ENCODE data around the gene KLHL14. TPM values are rescaled to one million over a fixed set of nuclear protein-coding genes. Genes with fewer than 3 reads are reported as not detected.
A peak's percentile ranks its signal among the peaks of the same experiment; 100 is the strongest.

The KLHL14 gene
- total and polyA plus RNA-seq, 2 of the 13 experiments (the other 11 are each of a cell fraction or from before 2014, with no cell fraction given), result 16.0 to 41.8 TPM

DNA sequence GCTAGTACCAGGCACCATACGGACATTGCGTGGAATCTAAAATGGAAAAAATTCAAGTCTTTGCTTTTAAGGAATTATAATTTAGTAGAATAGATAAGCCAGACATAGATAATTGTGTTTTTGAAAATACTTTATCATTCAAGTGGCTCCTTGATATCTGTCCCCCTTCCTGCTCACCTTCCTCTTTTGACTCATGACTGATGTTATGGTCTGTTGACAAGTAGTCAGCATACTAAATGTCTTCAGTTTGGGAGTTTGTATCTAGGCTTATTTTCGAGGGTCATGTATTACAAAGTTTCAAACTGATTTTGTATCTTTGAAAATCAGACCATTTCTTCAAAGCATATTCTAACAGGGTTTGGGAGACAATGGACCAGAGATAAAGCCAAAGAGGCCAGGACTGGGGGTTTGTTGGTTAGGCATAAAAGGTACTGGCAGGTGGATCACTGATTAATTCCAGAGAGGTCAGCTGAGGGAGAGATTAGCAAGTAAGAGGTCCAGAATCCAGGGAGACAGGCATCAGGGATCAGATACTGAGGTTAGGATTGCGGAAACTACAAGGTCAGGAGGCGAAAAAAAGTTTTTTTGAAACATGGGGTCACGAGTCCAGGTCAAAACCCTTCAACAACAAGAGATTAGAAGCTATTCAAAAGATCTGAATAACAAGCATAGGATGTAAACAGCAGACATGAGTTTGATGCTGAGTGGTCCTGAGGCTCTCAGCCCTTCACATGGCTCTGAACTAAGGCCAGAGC, 31.5 kb upstream of the KLHL14 start (continued):
- TF ChIP-seq ZGPAT (CRISPR knock-in tag; IDR thresholded peaks at IDR 0.05) (peak; percentile 85; the same call in 1 of the 2 replicates), KAT8 (CRISPR knock-in tag; IDR thresholded peaks at IDR 0.05) (peak; percentile 78), TSC22D2 (CRISPR knock-in tag; IDR thresholded peaks at IDR 0.05; ENCODE audit: borderline replicate concordance) (no peak), RARA (CRISPR knock-in tag; IDR thresholded peaks at IDR 0.05) (peak; percentile 97), MIER3 (CRISPR knock-in tag; IDR thresholded peaks at IDR 0.05; ENCODE audit: borderline replicate concordance) (peak; percentile 85), ZNF383 (CRISPR knock-in tag; IDR thresholded peaks at IDR 0.05; ENCODE audit: borderline replicate concordance) (no peak), PATZ1 (CRISPR knock-in tag; IDR thresholded peaks at IDR 0.05) (peak; percentile 79), KMT2B (CRISPR knock-in tag; IDR thresholded peaks at IDR 0.05) (no peak), ZNF782 (CRISPR knock-in tag; IDR thresholded peaks at IDR 0.05; ENCODE audit: borderline replicate concordance) (no peak), ZNF547 (CRISPR knock-in tag; IDR thresholded peaks at IDR 0.05) (no peak), TAF1 (CRISPR knock-in tag; IDR thresholded peaks at IDR 0.05) (peak; percentile 23; the same call in 1 of the 2 replicates), ZNF441 (CRISPR knock-in tag; IDR thresholded peaks at IDR 0.05; ENCODE audit: borderline replicate concordance) (no peak), ZNF24 (IDR thresholded peaks at IDR 0.05) (no peak), TBX2 (CRISPR knock-in tag; IDR thresholded peaks at IDR 0.05; ENCODE audit: borderline replicate concordance) (peak; percentile 93), SNRNP70 (IDR thresholded peaks at IDR 0.05; ENCODE audit: low read depth, low read length) (no peak), SIX4 (CRISPR knock-in tag; IDR thresholded peaks at IDR 0.05) (0 out of 2 replicates have a peak, but pooled peaks have one; percentile 63), FOXK2 (IDR thresholded peaks at IDR 0.05) (peak; percentile 96), FOXA3 (CRISPR knock-in tag; IDR thresholded peaks at IDR 0.05) (peak; percentile 98), KLF13 (CRISPR knock-in tag; IDR thresholded peaks at IDR 0.05) (no peak)
- TF ChIP-seq, protein P1, sequence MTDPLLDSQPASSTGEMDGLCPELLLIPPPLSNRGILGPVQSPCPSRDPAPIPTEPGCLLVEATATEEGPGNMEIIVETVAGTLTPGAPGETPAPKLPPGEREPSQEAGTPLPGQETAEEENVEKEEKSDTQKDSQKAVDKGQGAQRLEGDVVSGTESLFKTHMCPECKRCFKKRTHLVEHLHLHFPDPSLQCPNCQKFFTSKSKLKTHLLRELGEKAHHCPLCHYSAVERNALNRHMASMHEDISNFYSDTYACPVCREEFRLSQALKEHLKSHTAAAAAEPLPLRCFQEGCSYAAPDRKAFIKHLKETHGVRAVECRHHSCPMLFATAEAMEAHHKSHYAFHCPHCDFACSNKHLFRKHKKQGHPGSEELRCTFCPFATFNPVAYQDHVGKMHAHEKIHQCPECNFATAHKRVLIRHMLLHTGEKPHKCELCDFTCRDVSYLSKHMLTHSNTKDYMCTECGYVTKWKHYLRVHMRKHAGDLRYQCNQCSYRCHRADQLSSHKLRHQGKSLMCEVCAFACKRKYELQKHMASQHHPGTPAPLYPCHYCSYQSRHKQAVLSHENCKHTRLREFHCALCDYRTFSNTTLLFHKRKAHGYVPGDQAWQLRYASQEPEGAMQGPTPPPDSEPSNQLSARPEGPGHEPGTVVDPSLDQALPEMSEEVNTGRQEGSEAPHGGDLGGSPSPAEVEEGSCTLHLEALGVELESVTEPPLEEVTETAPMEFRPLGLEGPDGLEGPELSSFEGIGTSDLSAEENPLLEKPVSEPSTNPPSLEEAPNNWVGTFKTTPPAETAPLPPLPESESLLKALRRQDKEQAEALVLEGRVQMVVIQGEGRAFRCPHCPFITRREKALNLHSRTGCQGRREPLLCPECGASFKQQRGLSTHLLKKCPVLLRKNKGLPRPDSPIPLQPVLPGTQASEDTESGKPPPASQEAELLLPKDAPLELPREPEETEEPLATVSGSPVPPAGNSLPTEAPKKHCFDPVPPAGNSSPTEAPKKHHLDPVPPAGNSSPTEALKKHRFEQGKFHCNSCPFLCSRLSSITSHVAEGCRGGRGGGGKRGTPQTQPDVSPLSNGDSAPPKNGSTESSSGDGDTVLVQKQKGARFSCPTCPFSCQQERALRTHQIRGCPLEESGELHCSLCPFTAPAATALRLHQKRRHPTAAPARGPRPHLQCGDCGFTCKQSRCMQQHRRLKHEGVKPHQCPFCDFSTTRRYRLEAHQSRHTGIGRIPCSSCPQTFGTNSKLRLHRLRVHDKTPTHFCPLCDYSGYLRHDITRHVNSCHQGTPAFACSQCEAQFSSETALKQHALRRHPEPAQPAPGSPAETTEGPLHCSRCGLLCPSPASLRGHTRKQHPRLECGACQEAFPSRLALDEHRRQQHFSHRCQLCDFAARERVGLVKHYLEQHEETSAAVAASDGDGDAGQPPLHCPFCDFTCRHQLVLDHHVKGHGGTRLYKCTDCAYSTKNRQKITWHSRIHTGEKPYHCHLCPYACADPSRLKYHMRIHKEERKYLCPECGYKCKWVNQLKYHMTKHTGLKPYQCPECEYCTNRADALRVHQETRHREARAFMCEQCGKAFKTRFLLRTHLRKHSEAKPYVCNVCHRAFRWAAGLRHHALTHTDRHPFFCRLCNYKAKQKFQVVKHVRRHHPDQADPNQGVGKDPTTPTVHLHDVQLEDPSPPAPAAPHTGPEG (CRISPR knock-in tag; IDR thresholded peaks at IDR 0.05), result peak; percentile 45
- TF ChIP-seq, protein P2, sequence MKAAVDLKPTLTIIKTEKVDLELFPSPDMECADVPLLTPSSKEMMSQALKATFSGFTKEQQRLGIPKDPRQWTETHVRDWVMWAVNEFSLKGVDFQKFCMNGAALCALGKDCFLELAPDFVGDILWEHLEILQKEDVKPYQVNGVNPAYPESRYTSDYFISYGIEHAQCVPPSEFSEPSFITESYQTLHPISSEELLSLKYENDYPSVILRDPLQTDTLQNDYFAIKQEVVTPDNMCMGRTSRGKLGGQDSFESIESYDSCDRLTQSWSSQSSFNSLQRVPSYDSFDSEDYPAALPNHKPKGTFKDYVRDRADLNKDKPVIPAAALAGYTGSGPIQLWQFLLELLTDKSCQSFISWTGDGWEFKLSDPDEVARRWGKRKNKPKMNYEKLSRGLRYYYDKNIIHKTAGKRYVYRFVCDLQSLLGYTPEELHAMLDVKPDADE (CRISPR knock-in tag; IDR thresholded peaks at IDR 0.05), result no peak

Data from HepG2 (cell line).